ENCODE data around the gene RAB20.

GRCh38 chr13:110541526-110541920 lies 20.0 kb downstream of the RAB20 start:
- TF ChIP-seq CTCF (conservative IDR thresholded peaks at IDR 0.05; ENCODE audit: low read length) (no peak), EZH2phosphoT487 (IDR thresholded peaks at IDR 0.05; ENCODE audit: borderline replicate concordance) (no peak)
